H1 (cell line): ENCODE measurements around the gene UBE2L6. TPM values are rescaled to one million over a fixed set of nuclear protein-coding genes. Genes with fewer than 3 reads are reported as not detected.

Experiments
- CTCF ChIA-PET: fragments of 300-600 bp; sonication (Branson Sonifier 250); formaldehyde crosslinking; loops from one replicate; lab custom pipeline; 2021; ENCODE audit not compliant: partially characterized antibody; lab: Charles Lee
- POLR2A ChIA-PET: fragments of 300-600 bp; sonication (Branson Sonifier 250); formaldehyde crosslinking; loops from one replicate; lab custom pipeline; 2021; ENCODE audit warnings: inconsistent platforms; ENCODE audit not compliant: partially characterized antibody; lab: Charles Lee
- DNase-seq, 2 experiments: peaks; one replicate each; pipeline versions ENCODE4 v3.0.0 to v3.0.0-alpha.2; 2010 to 2022; ENCODE audit warnings: low spot score in 2 of 2, low read depth in 1 of 2, mixed read lengths in 1 of 2
- FAIRE-seq: peaks from 2 replicates; lab custom pipeline; 2011; peaks lifted over from hg19 to GRCh38; lab: Jason Lieb, UNC
- H2AFZ ChIP-seq: 2 replicates; pipeline ENCODE4 v1.8.1; 2012; ENCODE audit warnings: low read length, inconsistent platforms
- H2AK5ac ChIP-seq: 2 replicates; pipeline ENCODE4 v1.6.1; 2013; ENCODE audit warnings: low read depth, low read length
- H2BK120ac ChIP-seq: replicated peaks from 2 replicates; pipeline ENCODE3; 2013; ENCODE audit warnings: low read depth, low read length, inconsistent platforms
- H2BK12ac ChIP-seq: 2 replicates; pipeline ENCODE4 v1.6.1; 2013; ENCODE audit warnings: low read depth, low read length
- H2BK15ac ChIP-seq: 2 replicates; pipeline ENCODE4 v1.6.1; 2013; ENCODE audit warnings: low read length
- H2BK20ac ChIP-seq: 2 replicates; pipeline ENCODE4 v1.6.1; 2013; ENCODE audit warnings: low read length
- H2BK5ac ChIP-seq: 2 replicates; pipeline ENCODE4 v1.6.1; 2013; ENCODE audit warnings: low read depth, low read length
- H3K14ac ChIP-seq: 2 replicates; pipeline ENCODE4 v1.6.1; 2013; ENCODE audit warnings: inconsistent platforms; ENCODE audit not compliant: insufficient read length
- H3K18ac ChIP-seq: 2 replicates; pipeline ENCODE4 v1.6.1; 2013; ENCODE audit warnings: low read length; ENCODE audit errors: extremely low read depth
- H3K23ac ChIP-seq: 2 replicates; pipeline ENCODE4 v1.6.1; 2013; ENCODE audit warnings: inconsistent platforms; ENCODE audit not compliant: insufficient read length
- H3K23me2 ChIP-seq: 2 replicates; pipeline ENCODE4 v1.6.1; 2013; ENCODE audit warnings: low read depth, low read length
- H3K27ac ChIP-seq: 2 replicates; pipeline ENCODE4 v1.6.1; 2011; ENCODE audit warnings: low read depth, low read length, inconsistent platforms
- H3K27me3 ChIP-seq, 4 experiments: replicated peaks in 1 of 4; 1 replicate in 1 of 4; 2 replicates in 3 of 4; pipeline versions ENCODE4 v1.6.1 to v1.8.1; 2011 to 2013; ENCODE audit warnings: low read length in 3 of 4, mild to moderate bottlenecking in 3 of 4, inconsistent platforms in 2 of 4, mixed read lengths in 2 of 4, moderate library complexity in 1 of 4; ENCODE audit not compliant: control insufficient read depth in 3 of 4, insufficient read depth in 3 of 4; ENCODE audit errors: extremely low read depth in 1 of 4
- H3K36me3 ChIP-seq, 4 experiments: 2 replicates each; pipeline versions ENCODE4 v1.6.1 to v1.8.1; 2011 to 2013; ENCODE audit warnings: mild to moderate bottlenecking in 4 of 4, low read length in 3 of 4, moderate library complexity in 2 of 4, control low read depth in 1 of 4, inconsistent platforms in 1 of 4; ENCODE audit not compliant: insufficient read depth in 4 of 4, control insufficient read depth in 2 of 4
- H3K4ac ChIP-seq: replicated peaks from 2 replicates; pipeline ENCODE3; 2013; ENCODE audit warnings: low read length, low read depth, mixed read lengths, inconsistent platforms; ENCODE audit not compliant: insufficient read length
- H3K4me1 ChIP-seq, 4 experiments: replicated peaks in 1 of 4; 1 replicate in 1 of 4; 2 replicates in 3 of 4; pipeline versions ENCODE4 v1.6.1 to v1.8.1; 2011 to 2013; ENCODE audit warnings: low read length in 3 of 4, inconsistent platforms in 2 of 4, mixed read lengths in 1 of 4; ENCODE audit not compliant: insufficient read depth in 4 of 4, control insufficient read depth in 3 of 4
- H3K4me2 ChIP-seq, 2 experiments: 2 replicates each; pipeline versions ENCODE4 v1.6.1 to v1.8.1; 2011 to 2013; ENCODE audit warnings: low read depth in 2 of 2, low read length in 2 of 2, control low read depth in 1 of 2, inconsistent platforms in 1 of 2, mild to moderate bottlenecking in 1 of 2; ENCODE audit not compliant: insufficient read depth in 1 of 2
- H3K4me3 ChIP-seq, 4 experiments: fragments of 200-600, 300-600 bp in 1 of 4; sonication (generic), shearing (Covaris generic), sonication (Bioruptor Twin) in 1 of 4; 2 replicates each; pipeline versions ENCODE4 v1.5.1 to v1.8.1; 2011 to 2016; ENCODE audit warnings: low read length in 4 of 4, low read depth in 3 of 4, control low read depth in 2 of 4, inconsistent platforms in 2 of 4, mild to moderate bottlenecking in 2 of 4, mixed read lengths in 1 of 4, moderate library complexity in 1 of 4; ENCODE audit not compliant: insufficient read depth in 2 of 4; ENCODE audit errors: extremely low read depth in 1 of 4
- H3K56ac ChIP-seq: replicated peaks from 2 replicates; pipeline ENCODE3; 2013; ENCODE audit warnings: low read depth, mild to moderate bottlenecking, mixed read lengths, low read length, inconsistent platforms; ENCODE audit not compliant: insufficient read length
- H3K79me1 ChIP-seq: 2 replicates; pipeline ENCODE4 v1.6.1; 2013; ENCODE audit warnings: low read depth, low read length, control low read depth
- H3K79me2 ChIP-seq, 2 experiments: 2 replicates each; pipeline versions ENCODE4 v1.6.1 to v1.8.1; 2012 to 2013; ENCODE audit warnings: low read length in 2 of 2, mild to moderate bottlenecking in 2 of 2, inconsistent platforms in 1 of 2; ENCODE audit not compliant: insufficient read depth in 2 of 2, control insufficient read depth in 1 of 2
- H3K9ac ChIP-seq, 4 experiments: replicated peaks in 1 of 4; 1 replicate in 1 of 4; 2 replicates in 3 of 4; pipeline versions ENCODE4 v1.6.1 to v1.8.1; 2011 to 2013; ENCODE audit warnings: low read depth in 3 of 4, low read length in 3 of 4, control low read depth in 2 of 4, mild to moderate bottlenecking in 2 of 4, moderate library complexity in 2 of 4, inconsistent platforms in 1 of 4; ENCODE audit errors: extremely low read depth in 1 of 4
- H3K9me3 ChIP-seq, 2 experiments: 2 replicates each; pipeline versions ENCODE4 v1.6.1 to v1.8.1; 2012 to 2013; ENCODE audit warnings: mild to moderate bottlenecking in 2 of 2, moderate library complexity in 2 of 2, control low read depth in 1 of 2, inconsistent platforms in 1 of 2, low read depth in 1 of 2, low read length in 1 of 2, mixed read lengths in 1 of 2; ENCODE audit not compliant: insufficient read depth in 2 of 2
- H4K20me1 ChIP-seq, 2 experiments: replicated peaks in 1 of 2; 2 replicates each; pipeline versions ENCODE3 to v1.8.1; 2011 to 2013; ENCODE audit warnings: inconsistent platforms in 2 of 2, low read length in 2 of 2, mild to moderate bottlenecking in 1 of 2; ENCODE audit not compliant: insufficient read depth in 2 of 2, control insufficient read depth in 1 of 2
- H4K5ac ChIP-seq: 2 replicates; pipeline ENCODE4 v1.6.1; 2013; ENCODE audit warnings: low read length, low read depth, mixed read lengths, inconsistent platforms; ENCODE audit not compliant: insufficient read length
- H4K8ac ChIP-seq: 2 replicates; pipeline ENCODE4 v1.8.0; 2013; ENCODE audit warnings: mild to moderate bottlenecking, moderate library complexity, low read length, inconsistent platforms; ENCODE audit not compliant: insufficient read depth; ENCODE audit errors: extremely low read depth
- H4K91ac ChIP-seq: replicated peaks from 2 replicates; pipeline ENCODE3; 2013; ENCODE audit warnings: low read length, mixed read lengths, inconsistent platforms; ENCODE audit not compliant: insufficient read length
- EZH2 ChIP-seq: fragments of 200-600 bp; sonication (generic); IDR thresholded peaks from 2 replicates; pipeline ENCODE4 v1.7.1; 2012; ENCODE audit warnings: low read depth, mild to moderate bottlenecking, moderate library complexity, low read length, inconsistent platforms; ENCODE audit not compliant: severe bottlenecking
- FOSL1 ChIP-seq: IDR thresholded peaks from 2 replicates; pipeline ENCODE4 v1.6.1; 2011; ENCODE audit warnings: mild to moderate bottlenecking, low read depth, low read length, moderate library complexity; ENCODE audit not compliant: insufficient read depth
- GTF2F1 ChIP-seq: IDR thresholded peaks from 2 replicates; pipeline ENCODE4 v1.6.1; 2012; ENCODE audit warnings: low read depth, low read length, improper control_type of control experiment, borderline replicate concordance
- HDAC6 ChIP-seq: IDR thresholded peaks from one replicate; pipeline ENCODE4 v1.7.1; 2012; ENCODE audit warnings: low read depth, mild to moderate bottlenecking, inconsistent platforms, low read length, moderate library complexity
- JUND ChIP-seq: IDR thresholded peaks from 2 replicates; pipeline ENCODE4 v1.6.1; 2011; ENCODE audit warnings: mild to moderate bottlenecking, improper control_type of control experiment, low read length
- SAP30 ChIP-seq: fragments of 300-600 bp; sonication (generic); IDR thresholded peaks from 2 replicates; pipeline ENCODE4 v1.7.1; 2012; ENCODE audit warnings: low read length, moderate library complexity, mild to moderate bottlenecking, inconsistent platforms; ENCODE audit not compliant: insufficient read depth, insufficient replicate concordance
- SIN3A ChIP-seq, 2 experiments: IDR thresholded peaks in 1 of 2; conservative IDR thresholded peaks in 1 of 2; 2 replicates each; pipeline ENCODE4 v1.6.1; 2011 to 2012; ENCODE audit warnings: low read length in 2 of 2, improper control_type of control experiment in 1 of 2, low read depth in 1 of 2, mild to moderate bottlenecking in 1 of 2
- SIX5 ChIP-seq: IDR thresholded peaks from 2 replicates; pipeline ENCODE4 v1.6.1; 2011; ENCODE audit warnings: mild to moderate bottlenecking, low read depth, low read length
- SP4 ChIP-seq: IDR thresholded peaks from 2 replicates; pipeline ENCODE4 v1.6.1; 2012; ENCODE audit warnings: low read length, inconsistent platforms
- SUZ12 ChIP-seq: fragments of 200-600 bp; sonication (generic); IDR thresholded peaks from 2 replicates; pipeline ENCODE4 v1.6.1; 2012; ENCODE audit warnings: mild to moderate bottlenecking, inconsistent platforms, low read length, moderate library complexity, mixed read lengths
- ZNF274 ChIP-seq: IDR thresholded peaks from 2 replicates; pipeline ENCODE4 v1.7.0; 2012; ENCODE audit warnings: low read length, borderline replicate concordance; ENCODE audit errors: extremely low read depth
- WGBS, 2 experiments: shearing (Covaris generic) in 1 of 2; methylation state at CpG; one replicate each; pipeline versions ENCODE4 v1.1.6 to v1.1.7; 2013 to 2015; ENCODE audit warnings: low lambda C conversion rate in 2 of 2, mixed read lengths in 2 of 2, inconsistent platforms in 1 of 2, low coverage in 1 of 2, missing lambda C conversion rate in 1 of 2; ENCODE audit not compliant: insufficient replicate concordance in 2 of 2, insufficient coverage in 1 of 2, insufficient read length in 1 of 2; ENCODE audit errors: extremely low coverage in 1 of 2, missing lambda C conversion rate in 1 of 2; 5-methylcytosine and 5-hydroxymethylcytosine counted together
- polyA plus RNA-seq, 7 experiments: library from polyadenylated mRNA; depleted of rRNA in 3 of 7; stranded (reverse) in 5 of 7; unstranded in 2 of 7; fragments of >200 nt in 5 of 7; fragments of 200-250 nt in 2 of 7; gene quantifications; 1 replicate in 5 of 7; 2 replicates in 1 of 7; 4 replicates in 1 of 7; pipeline versions ENCODE4 v1.2.1 to v1.2.3, GENCODE V29; 2011 to 2013; ENCODE audit warnings: missing spikeins in 2 of 7, mixed read lengths in 2 of 7
- total RNA-seq: library from RNA; stranded (reverse); fragmentation: NEBNext Ultra II Directional; extraction: Animal tissue kit (Norgen Biotek cat#: 25700); gene quantifications from 2 replicates; pipeline ENCODE4 v1.2.1, GENCODE V29; 2021

The UBE2L6 gene
- total and polyA plus RNA-seq, 2 of the 8 experiments (the other 6 are each of a cell fraction or from before 2014, with no cell fraction given) = 67.8 to 89.2 TPM

- H3K14ac ChIP-seq = no peak overlapping the region
- H4K20me1 ChIP-seq = no peaks in the 10 kb centered on the region
- no peaks in the 10 kb centered on the region for H3K79me2 ChIP-seq
- no peaks in the 10 kb centered on the region for H3K9me3 ChIP-seq
- H2BK120ac ChIP-seq = no peak overlapping the region
- no peak for FAIRE-seq
- no peak overlapping the region for H4K5ac ChIP-seq
- no peaks in the 10 kb centered on the region for H3K27me3 ChIP-seq
- H3K23ac ChIP-seq = no peak overlapping the region
- no peak overlapping the region for H2BK15ac ChIP-seq
- H2BK20ac ChIP-seq = 0 out of 2 replicates have a peak overlapping the region, but pooled peaks have one; percentile 19
- no peak overlapping the region for H4K91ac ChIP-seq
- ChIA-PET CTCF (interaction anchor here (0.9 to 9.6 kb wide), 4 partner anchors 26 to 68 kb away, joined by 3 to 357 read pairs (median 4); no protein-coding TSS in a partner anchor), POLR2A (interaction anchor here (0.7 to 9.7 kb wide), 9 partner anchors 8 to 78 kb away, joined by 3 to 591 read pairs (median 4); partner anchors contain the start of genes SERPING1 and YPEL4)
- H4K8ac ChIP-seq = no peak overlapping the region
- H3K27ac ChIP-seq = no peak overlapping the region
- no peak overlapping the region for H3K18ac ChIP-seq
- no peaks in the 10 kb centered on the region for H3K23me2 ChIP-seq
- WGBS, 2 experiments = 63% methylated on average over 4 of the region's 4 CpGs; no CpG with 5 or more reads in 1 of the 2 experiments
- peak overlapping the region; percentile 23; the same call in 1 of the 2 replicates for H2BK12ac ChIP-seq
- H3K9ac ChIP-seq = no peak overlapping the region
- H3K36me3 ChIP-seq = no peaks in the 10 kb centered on the region
- DNase-seq = no peak
- H3K4ac ChIP-seq = no peak overlapping the region
- H3K56ac ChIP-seq = no peak overlapping the region
- no peak overlapping the region; a peak in 1 of 8 replicates for H3K4me3 ChIP-seq
- no peak overlapping the region for H2AK5ac ChIP-seq
- no peak overlapping the region for H2AFZ ChIP-seq
- H3K79me1 ChIP-seq = no peaks in the 10 kb centered on the region
- peak overlapping the region; percentile 25 to 47; a peak in 3 of 4 replicates for H3K4me2 ChIP-seq
- no peak overlapping the region for H2BK5ac ChIP-seq
- TF ChIP-seq ZNF274 (no peak), EZH2 (no peak), GTF2F1 (no peak), JUND (no peak), HDAC6 (no peak), SIN3A (conservative IDR thresholded peaks at IDR 0.05 in 1 of 2, IDR thresholded peaks at IDR 0.05 in 1 of 2; ENCODE audit: low read depth in 1 of 2, low read length in 2 of 2) (no peak), SUZ12 (no peak), SP4 (no peak), SIX5 (no peak), SAP30 (no peak), FOSL1 (no peak)
- H3K4me1 ChIP-seq = peaks cover 0 to 8% (median 6%) of the 10 kb centered on the region in 4 experiments; a peak in 6 of 7 replicates
Measured at GRCh38 chr11:57574061-57574460, 6.6 kb upstream of the UBE2L6 start.
